Stimulated activated CD8-positive, alpha-beta memory T cell treated with anti-CD3 and anti-CD28 coated beads, Interleukin-15, amount 100 ng/mL, for 48 hours (primary cell): Measurements from ENCODE around the gene EN1.

ENCODE experiments used
- DNase-seq, 2 donors: peaks; one replicate each; pipeline ENCODE4 v3.0.0-alpha.2; 2020; ENCODE audit warnings: low read depth in 2 of 2

Gene EN1

GRCh38 chr2:118855451-118856279 lies 8.2 kb upstream of the EN1 start:
- peak; percentile 69 to 72 for DNase-seq

DNA sequence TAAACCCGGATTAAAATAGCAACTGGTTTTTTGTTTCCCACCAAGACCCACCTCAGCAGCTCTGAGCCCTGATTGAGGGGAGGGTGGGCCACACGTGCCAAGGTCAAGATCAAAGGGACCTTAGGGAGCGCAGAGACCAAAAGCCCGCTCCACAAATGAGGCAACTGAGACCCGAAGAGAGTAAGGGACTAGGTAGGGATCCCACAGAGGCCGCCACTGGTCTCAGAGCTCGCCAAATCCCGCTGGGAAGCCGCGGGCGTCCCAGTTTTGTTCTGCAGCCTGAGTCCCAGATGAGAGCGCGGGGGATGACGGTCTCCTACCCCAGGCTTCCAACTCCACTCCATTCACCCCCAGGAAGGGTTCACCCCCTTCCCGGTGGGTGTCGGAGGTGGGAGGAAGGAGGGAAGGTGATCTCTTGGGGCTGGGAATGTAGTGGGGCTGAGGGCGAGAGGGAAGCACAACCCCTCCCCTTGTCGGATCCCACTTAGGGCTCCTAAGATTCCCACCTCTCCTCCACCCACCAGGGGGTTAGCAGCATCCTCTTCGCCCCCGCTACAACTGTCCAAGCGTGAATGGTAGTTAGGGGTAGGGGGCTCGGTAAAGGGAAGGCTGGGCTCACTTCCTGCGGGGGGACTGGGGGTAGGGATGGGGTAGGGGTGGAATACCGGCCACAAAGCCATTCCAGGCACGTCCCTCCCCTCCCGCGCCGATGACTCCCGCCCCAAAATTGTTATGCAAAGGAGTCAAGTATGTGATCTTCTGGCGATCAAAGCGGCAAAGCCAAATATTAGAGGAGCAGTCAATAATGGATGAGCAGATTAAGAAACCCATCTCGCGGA lies 7.3 kb upstream of the EN1 start:
- DNase-seq, result no peak

DNA sequence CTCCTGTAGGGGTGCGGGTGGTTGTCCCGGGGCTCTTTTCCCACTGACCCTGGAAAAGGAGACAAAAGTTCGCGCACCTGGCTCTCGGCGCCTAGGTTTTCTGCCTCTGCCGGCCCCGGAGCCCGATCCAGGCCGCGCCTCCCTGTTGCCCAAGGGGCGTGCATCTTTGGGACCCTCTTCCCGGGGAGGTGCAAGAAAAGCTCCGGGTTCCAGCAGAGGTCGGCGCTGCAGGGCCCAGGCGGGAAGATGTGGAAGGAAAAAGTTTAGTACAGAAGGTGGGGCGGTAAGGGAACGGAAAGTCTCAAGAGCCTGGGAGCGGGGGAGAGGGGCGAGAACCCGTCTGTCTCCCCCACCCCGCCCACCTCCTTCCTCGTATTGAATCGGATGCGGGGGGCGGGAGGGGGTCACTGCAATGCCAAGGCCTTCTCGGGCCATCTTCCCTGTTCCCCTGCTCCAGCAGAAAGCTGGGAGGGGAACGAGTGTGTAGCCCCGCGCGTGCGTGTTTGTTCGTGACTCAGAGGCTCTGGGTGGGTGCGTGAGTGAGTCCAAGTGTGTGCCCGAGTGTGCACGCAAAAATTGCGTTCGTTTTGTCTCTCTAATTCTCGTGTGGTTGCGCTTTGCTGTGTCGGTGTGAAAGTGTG lies 6.3 kb upstream of the EN1 start:
- no peak for DNase-seq

- DNase-seq, result no peak
These were observed 5.7 kb upstream of the EN1 start for GRCh38 chr2:118853129-118853640.

- no peak for DNase-seq
These were observed 5.2 kb upstream of the EN1 start for GRCh38 chr2:118852605-118853128.

- DNase-seq, result no peak
These were observed 4.2 kb upstream of the EN1 start for GRCh38 chr2:118851650-118852049.

DNA sequence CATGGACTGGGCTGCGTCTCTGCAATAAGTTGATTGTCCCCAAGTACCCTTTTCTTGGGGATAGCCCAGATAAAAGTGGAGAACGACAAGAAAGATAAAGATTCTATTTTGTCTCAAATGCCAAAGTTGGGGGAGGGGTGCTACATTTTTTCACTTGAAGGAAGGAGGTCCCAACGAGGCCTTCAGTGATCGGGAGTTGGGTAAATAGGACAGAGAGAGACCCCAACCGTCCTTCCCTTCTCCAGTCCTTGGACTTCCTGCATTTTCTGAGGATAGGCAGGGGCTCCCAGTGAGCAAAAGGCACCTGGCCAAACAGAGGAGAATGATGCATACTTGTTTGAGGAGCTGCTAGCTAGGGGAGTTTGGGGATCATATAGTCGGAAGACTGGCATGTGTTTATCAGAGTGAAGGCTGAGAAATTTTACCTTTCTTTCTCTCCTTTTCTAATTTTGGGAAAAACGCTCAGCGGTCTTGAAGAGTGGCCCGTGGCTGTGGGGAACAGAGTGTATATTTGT lies 3.5 kb upstream of the EN1 start:
- no peak for DNase-seq

- no peak for DNase-seq
These were observed 2.9 kb upstream of the EN1 start for GRCh38 chr2:118850168-118850900.

DNA sequence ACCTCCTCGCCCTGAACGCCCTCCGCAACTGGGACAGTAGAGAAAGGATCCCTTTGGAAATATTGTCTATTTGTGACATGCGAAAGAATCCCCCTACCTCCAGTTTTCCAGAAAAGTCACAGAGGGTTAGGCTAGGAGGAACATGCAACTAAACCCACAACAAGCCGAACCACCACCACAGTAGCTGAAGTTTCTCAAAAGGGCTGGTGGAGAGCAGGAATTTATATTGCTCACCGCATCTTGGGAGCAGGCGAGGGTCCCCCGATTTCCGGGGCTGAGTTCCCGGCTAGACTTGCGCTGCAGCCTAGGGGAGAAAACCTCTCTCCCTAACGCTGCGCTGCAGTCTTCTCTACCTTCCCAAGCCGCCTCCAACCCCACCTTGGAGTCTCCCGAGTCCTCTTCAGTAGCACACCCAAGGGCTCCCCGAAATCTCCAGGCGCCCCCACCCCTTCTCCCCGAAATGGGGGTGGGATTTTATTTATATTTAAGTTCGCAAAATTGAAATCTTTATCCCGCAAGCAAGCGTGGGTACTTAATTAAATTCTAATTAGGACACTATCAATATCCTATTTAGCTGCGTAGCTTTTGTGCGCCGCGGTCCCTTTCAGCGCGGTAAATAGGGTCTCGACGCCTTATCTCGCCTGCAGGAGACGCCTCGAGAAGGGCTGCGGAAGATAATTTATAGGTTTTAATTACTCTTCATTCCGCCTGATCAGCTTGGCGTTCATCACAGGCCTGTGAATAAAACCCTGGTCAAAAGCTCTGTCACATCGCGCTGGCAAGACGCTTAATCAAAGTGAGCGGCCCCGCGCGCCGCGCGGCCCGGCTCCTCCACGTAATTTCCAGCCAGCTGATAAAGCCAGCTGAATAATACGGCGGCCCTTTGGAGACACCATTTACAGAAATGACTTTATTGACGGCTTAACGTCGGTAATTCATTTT lies 2.0 kb upstream of the EN1 start:
- DNase-seq, result no peak

DNA sequence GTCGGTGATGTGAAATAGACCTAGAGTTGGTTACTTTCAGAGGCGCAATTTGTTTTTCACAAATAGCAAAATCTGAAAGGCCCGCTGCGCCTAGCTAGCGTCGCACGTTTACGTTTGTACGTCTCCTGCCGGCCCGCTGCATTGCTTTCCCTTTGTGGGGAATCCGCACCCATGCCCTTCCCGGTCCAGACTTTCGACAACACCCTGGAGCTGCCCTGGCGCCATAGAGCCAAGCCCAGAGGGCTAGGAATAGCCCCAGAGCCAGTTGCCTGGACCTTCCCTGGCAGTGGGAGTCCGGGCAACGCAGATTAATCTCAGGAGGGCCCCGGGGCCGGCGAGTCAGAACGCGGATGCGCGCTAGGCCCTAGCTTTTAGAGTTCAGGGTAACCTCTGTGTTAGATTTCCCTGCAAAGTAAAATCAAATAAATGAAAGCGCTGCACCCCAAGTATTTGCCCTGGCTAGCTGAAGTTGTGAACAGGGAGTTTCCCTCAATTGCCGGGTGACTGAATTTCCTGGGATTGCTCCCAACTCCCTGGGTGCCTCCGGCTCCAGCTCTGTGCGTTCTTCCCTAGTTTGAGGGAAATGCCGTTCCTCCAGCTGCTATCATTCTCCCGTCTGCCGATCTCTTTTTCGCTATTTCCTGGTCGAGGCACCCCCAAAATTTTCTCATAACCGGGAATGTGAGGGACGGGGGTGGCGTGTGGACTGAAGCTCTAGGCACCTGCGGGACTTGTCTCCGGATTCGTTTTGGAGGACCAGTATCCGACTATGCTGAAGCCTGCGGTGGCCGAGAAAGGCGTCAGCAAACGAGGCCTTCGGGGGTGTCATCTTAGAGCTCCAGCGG lies 1.2 kb upstream of the EN1 start:
- no peak for DNase-seq

- no peak for DNase-seq
These were observed 319 bp upstream of the EN1 start for GRCh38 chr2:118847762-118848172.

GRCh38 chr2:118846442-118846952 lies 951 bp downstream of the EN1 start:
- no peak for DNase-seq

GRCh38 chr2:118845522-118846441 lies 1.7 kb downstream of the EN1 start:
- DNase-seq, result no peak

- DNase-seq, result no peak
These were observed 2.4 kb downstream of the EN1 start for GRCh38 chr2:118845005-118845521.

DNA sequence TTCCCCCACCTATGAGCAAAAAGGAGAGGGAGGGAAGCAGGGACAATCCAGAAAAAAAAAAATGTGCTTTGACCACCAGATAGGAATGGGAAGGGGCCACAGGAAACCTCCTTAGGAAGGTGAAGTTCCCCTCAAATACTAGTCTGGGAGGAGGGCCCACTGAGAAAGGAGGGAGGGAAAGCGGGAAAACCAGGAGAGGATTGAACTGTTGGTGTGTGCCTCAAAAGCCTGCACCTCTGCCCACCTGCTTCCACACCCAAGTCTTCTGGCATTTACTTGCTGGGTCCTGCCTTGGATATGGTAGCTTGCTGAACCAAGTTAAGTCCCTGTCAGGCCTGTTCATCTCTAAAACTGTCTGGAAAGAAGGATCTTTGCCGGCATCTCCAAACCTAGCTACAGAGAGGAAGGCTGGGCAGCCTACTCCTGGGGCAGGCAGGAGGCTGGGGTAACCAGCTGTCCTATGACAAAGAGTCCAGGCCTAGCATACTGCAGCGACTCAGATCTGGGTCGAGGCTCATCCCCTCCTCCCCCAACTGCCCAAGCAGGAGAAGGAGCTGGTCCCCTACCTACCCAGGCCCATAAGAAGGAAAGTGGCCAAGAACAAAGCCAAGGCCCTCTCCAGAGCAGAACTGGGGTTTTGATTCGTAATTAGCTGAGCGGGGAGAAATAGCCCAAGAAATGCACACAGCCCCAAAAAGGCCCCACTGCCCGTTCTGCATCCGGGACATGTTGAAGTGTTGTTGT lies 3.0 kb downstream of the EN1 start:
- no peak for DNase-seq

- no peak for DNase-seq
These were observed 3.8 kb downstream of the EN1 start for GRCh38 chr2:118843483-118844132.
